ENCODE data around the gene FUZ. TPM values are rescaled to one million over a fixed set of nuclear protein-coding genes. Genes with fewer than 3 reads are reported as not detected.

Gene FUZ
- polyA plus RNA-seq, 1 donor from 2014 or later: 35.4 TPM

- H3K4me2 ChIP-seq (ENCODE audit: low read length): no peak overlapping the region
- TF ChIP-seq SMC3 (conservative IDR thresholded peaks at IDR 0.05; ENCODE audit: poor library complexity): no peak
- TF ChIP-seq REST (IDR thresholded peaks at IDR 0.05; ENCODE audit: borderline replicate concordance): no peak
- no peak for TF ChIP-seq CTCF (IDR thresholded peaks at IDR 0.05; ENCODE audit: poor library complexity, severe bottlenecking)
- TF ChIP-seq EP300 (conservative IDR thresholded peaks at IDR 0.05; ENCODE audit: poor library complexity, severe bottlenecking): no peak
- TF ChIP-seq TAF1 (IDR thresholded peaks at IDR 0.05; ENCODE audit: low read depth): no peak
- no peak for TF ChIP-seq POLR2AphosphoS5 (IDR thresholded peaks at IDR 0.05)
- TF ChIP-seq MXI1 (conservative IDR thresholded peaks at IDR 0.05; ENCODE audit: poor library complexity, severe bottlenecking): no peak
- TF ChIP-seq EZH2 (IDR thresholded peaks at IDR 0.05; ENCODE audit: borderline replicate concordance, insufficient read depth, low read length, poor library complexity, severe bottlenecking): no peak
- no peaks in the 10 kb centered on the region for H4K20me1 ChIP-seq (ENCODE audit: insufficient read depth)
- H3F3A ChIP-seq (ENCODE audit: insufficient read depth, low read length, poor library complexity, severe bottlenecking): no peaks in the 10 kb centered on the region
- no peak overlapping the region for H3K27ac ChIP-seq (ENCODE audit: low read length)
- H3K9me3 ChIP-seq (ENCODE audit: low read length): no peaks in the 10 kb centered on the region
- H3K9me2 ChIP-seq (ENCODE audit: insufficient read depth, low read length): no peaks in the 10 kb centered on the region
- H3K27me3 ChIP-seq (ENCODE audit: insufficient read depth, low read depth, low read length): no peaks in the 10 kb centered on the region
- H3K4me3 ChIP-seq (ENCODE audit: low read length): no peak overlapping the region
- H3K79me2 ChIP-seq (replicated peaks; ENCODE audit: insufficient read depth, low read length): no peaks in the 10 kb centered on the region
- H3K9ac ChIP-seq (ENCODE audit: low read length): no peak overlapping the region
- H2AFZ ChIP-seq (ENCODE audit: low read depth, low read length): no peak overlapping the region
- no peaks in the 10 kb centered on the region for H3K36me3 ChIP-seq (ENCODE audit: insufficient read depth, low read length)
Measured at GRCh38 chr19:49803529-49803856, 9.6 kb downstream of the FUZ start.

GRCh38 chr19:49802836-49803528 is 10.1 kb downstream of the FUZ start:
- Histone ChIP-seq H3K9ac (ENCODE audit: low read length) (no peak overlapping the region), H4K20me1 (ENCODE audit: insufficient read depth) (no peaks in the 10 kb centered on the region), H3K79me2 (replicated peaks; ENCODE audit: insufficient read depth, low read length) (no peaks in the 10 kb centered on the region), H3F3A (ENCODE audit: insufficient read depth, low read length, poor library complexity, severe bottlenecking) (no peaks in the 10 kb centered on the region), H2AFZ (ENCODE audit: low read depth, low read length) (no peak overlapping the region), H3K27me3 (ENCODE audit: insufficient read depth, low read depth, low read length) (no peaks in the 10 kb centered on the region), H3K4me3 (ENCODE audit: low read length) (no peak overlapping the region), H3K27ac (ENCODE audit: low read length) (no peak overlapping the region), H3K9me2 (ENCODE audit: insufficient read depth, low read length) (no peaks in the 10 kb centered on the region), H3K9me3 (ENCODE audit: low read length) (no peaks in the 10 kb centered on the region), H3K36me3 (ENCODE audit: insufficient read depth, low read length) (no peaks in the 10 kb centered on the region), H3K4me2 (ENCODE audit: low read length) (no peak overlapping the region)
- TF ChIP-seq MXI1 (conservative IDR thresholded peaks at IDR 0.05; ENCODE audit: poor library complexity, severe bottlenecking): no peak
- no peak for TF ChIP-seq EP300 (conservative IDR thresholded peaks at IDR 0.05; ENCODE audit: poor library complexity, severe bottlenecking)
- TF ChIP-seq RAD21 (conservative IDR thresholded peaks at IDR 0.05): no peak
- no peak for TF ChIP-seq REST (IDR thresholded peaks at IDR 0.05; ENCODE audit: borderline replicate concordance)
- TF ChIP-seq POLR2AphosphoS5 (IDR thresholded peaks at IDR 0.05): no peak
- TF ChIP-seq EZH2 (IDR thresholded peaks at IDR 0.05; ENCODE audit: borderline replicate concordance, insufficient read depth, low read length, poor library complexity, severe bottlenecking): no peak
- no peak for TF ChIP-seq TAF1 (IDR thresholded peaks at IDR 0.05; ENCODE audit: low read depth)
- TF ChIP-seq CTCF (IDR thresholded peaks at IDR 0.05; ENCODE audit: poor library complexity, severe bottlenecking): no peak
- no peak for TF ChIP-seq SMC3 (conservative IDR thresholded peaks at IDR 0.05; ENCODE audit: poor library complexity)

Measured in neural cell (in vitro differentiated cells).